Hepatocyte (in vitro differentiated cells): ENCODE results near the gene ARFGAP1.

Experiments used
- CTCF ChIP-seq: fragments of 200-600 bp; sonication (generic); IDR thresholded peaks from 2 replicates; pipeline ENCODE4 v1.5.1; 2016; ENCODE audit warnings: antibody characterized with exemption, mild to moderate bottlenecking; ENCODE audit not compliant: poor library complexity
- EZH2 ChIP-seq: fragments of 200-600 bp; sonication (generic); IDR thresholded peaks from 2 replicates; pipeline ENCODE4 v1.6.1; 2016; ENCODE audit warnings: antibody characterized with exemption, mild to moderate bottlenecking, borderline replicate concordance

- TF ChIP-seq CTCF (no peak), EZH2 (no peak)
Measured at GRCh38 chr20:63256954-63257353, 15.7 kb upstream of the ARFGAP1 start.
